ENCODE results near the gene PRH2. TPM values are rescaled to one million over a fixed set of nuclear protein-coding genes. Genes with fewer than 3 reads are reported as not detected.

The PRH2 gene
- total RNA-seq = not detected
- polyA plus RNA-seq (ENCODE audit: insufficient read depth in 1 of 8, insufficient read length in 8 of 8, low replicate concordance in 1 of 8) = under 1 TPM in 3 of 8 donors, not detected in 5; 0.27 to 0.49 (median 0.35) TPM
- long read RNA-seq, donor 1 = 0 reads
- long read RNA-seq, donor 2 = 0 reads
- long read RNA-seq, donor 3 = 0 reads
- long read RNA-seq, donor 4 = 0 reads
- long read RNA-seq, donor 5 = 0 reads
- long read RNA-seq, donor 6 = 0 reads
- long read RNA-seq, donor 7 = 0 reads
- long read RNA-seq, donor 8 = 0 reads
- long read RNA-seq, donor 9 = 0 reads
- long read RNA-seq, donor 10 = 0 reads
- long read RNA-seq, donor 11 = 0 reads

- no peak for DNase-seq
- 96% methylated on average over 3 of the region's 5 CpGs for WGBS (ENCODE audit: insufficient coverage)
- no peaks in the 10 kb centered on the region for H3K27me3 ChIP-seq (ENCODE audit: control insufficient read depth, insufficient read depth, low read length)
These were observed at the start of gene PRH2 for GRCh38 chr12:10928746-10929286. Gene PRH2 (plus strand): TSS chr12:10929236. CDS start chr12:10929274, 38 bp downstream.

GRCh38 chr12:10884086-10884725 lies 44.8 kb upstream of the PRH2 start, which contains the start of gene PRH1:
Gene PRH1 (minus strand): TSS chr12:10884255. CDS start chr12:10884217, 38 bp downstream.
- DNase-seq = no peak
- WGBS (ENCODE audit: insufficient coverage) = 94% methylated on average over 2 of the region's 6 CpGs
- no peaks in the 10 kb centered on the region for H3K4me1 ChIP-seq (ENCODE audit: control insufficient read depth, insufficient read depth, low read length)
- H3K27ac ChIP-seq (ENCODE audit: low read length) = no peak within 1 kb of the TSS
- no peaks in the 10 kb centered on the region for H3K27me3 ChIP-seq (ENCODE audit: control insufficient read depth, insufficient read depth, low read length)
- no peaks in the 10 kb centered on the region for H3K36me3 ChIP-seq (ENCODE audit: control insufficient read depth, insufficient read depth, low read length)
- no peaks in the 10 kb centered on the region for H3K9me3 ChIP-seq (replicated peaks; ENCODE audit: control insufficient read depth, low read depth, low read length)
- no peak within 1 kb of the TSS for H3K4me3 ChIP-seq (ENCODE audit: low read length)

More at GRCh38 chr12:10928746-10929286, at the start of gene PRH2:
- Histone ChIP-seq H3K4me1 (ENCODE audit: control insufficient read depth, insufficient read depth, low read length) (no peaks in the 10 kb centered on the region), H3K36me3 (ENCODE audit: control insufficient read depth, insufficient read depth, low read length) (no peaks in the 10 kb centered on the region), H3K4me3 (ENCODE audit: low read length) (no peak within 1 kb of the TSS), H3K27ac (ENCODE audit: low read length) (no peak within 1 kb of the TSS), H3K9me3 (replicated peaks; ENCODE audit: control insufficient read depth, low read depth, low read length) (no peaks in the 10 kb centered on the region)

GRCh38 chr12:10889226-10889625 lies 39.8 kb upstream of the PRH2 start:
- Histone ChIP-seq H3K4me3 (ENCODE audit: low read length) (no peak overlapping the region), H3K27ac (ENCODE audit: low read length) (no peak overlapping the region), H3K4me1 (ENCODE audit: control insufficient read depth, insufficient read depth, low read length) (no peaks in the 10 kb centered on the region), H3K9me3 (replicated peaks; ENCODE audit: control insufficient read depth, low read depth, low read length) (no peaks in the 10 kb centered on the region), H3K36me3 (ENCODE audit: control insufficient read depth, insufficient read depth, low read length) (no peaks in the 10 kb centered on the region), H3K27me3 (ENCODE audit: control insufficient read depth, insufficient read depth, low read length) (no peaks in the 10 kb centered on the region)
- DNase-seq = no peak

GRCh38 chr12:10891937-10892336 lies 37.1 kb upstream of the PRH2 start:
- no peak overlapping the region for H3K27ac ChIP-seq (ENCODE audit: low read length)
- no peak overlapping the region for H3K4me3 ChIP-seq (ENCODE audit: low read length)
- H3K36me3 ChIP-seq (ENCODE audit: control insufficient read depth, insufficient read depth, low read length) = no peaks in the 10 kb centered on the region
- H3K4me1 ChIP-seq (ENCODE audit: control insufficient read depth, insufficient read depth, low read length) = no peaks in the 10 kb centered on the region
- DNase-seq = no peak
- H3K9me3 ChIP-seq (replicated peaks; ENCODE audit: control insufficient read depth, low read depth, low read length) = no peaks in the 10 kb centered on the region
- H3K27me3 ChIP-seq (ENCODE audit: control insufficient read depth, insufficient read depth, low read length) = no peaks in the 10 kb centered on the region
- 96% methylated on average over 2 of the region's 2 CpGs for WGBS (ENCODE audit: insufficient coverage)

- H3K36me3 ChIP-seq (ENCODE audit: control insufficient read depth, insufficient read depth, low read length) = no peaks in the 10 kb centered on the region
- no peaks in the 10 kb centered on the region for H3K4me1 ChIP-seq (ENCODE audit: control insufficient read depth, insufficient read depth, low read length)
- H3K9me3 ChIP-seq (replicated peaks; ENCODE audit: control insufficient read depth, low read depth, low read length) = peaks cover 2% of the 10 kb centered on the region
- WGBS (ENCODE audit: insufficient coverage) = no CpG with 5 or more reads among the region's 5 CpGs
- no peaks in the 10 kb centered on the region for H3K27me3 ChIP-seq (ENCODE audit: control insufficient read depth, insufficient read depth, low read length)
- no peak overlapping the region for H3K4me3 ChIP-seq (ENCODE audit: low read length)
- H3K27ac ChIP-seq (ENCODE audit: low read length) = no peak overlapping the region
- DNase-seq = no peak
These were observed 32.2 kb upstream of the PRH2 start for GRCh38 chr12:10896854-10897253.

GRCh38 chr12:10900530-10900929 lies 28.5 kb upstream of the PRH2 start:
- no peak overlapping the region for H3K27ac ChIP-seq (ENCODE audit: low read length)
- 100% methylated on average over 1 of the region's 1 CpG for WGBS (ENCODE audit: insufficient coverage)

GRCh38 chr12:10900972-10901371 lies 28.1 kb upstream of the PRH2 start:
- WGBS (ENCODE audit: insufficient coverage) = no CpG with 5 or more reads among the region's 1 CpG
- Histone ChIP-seq H3K27ac (ENCODE audit: low read length) (no peak overlapping the region), H3K4me3 (ENCODE audit: low read length) (no peak overlapping the region), H3K36me3 (ENCODE audit: control insufficient read depth, insufficient read depth, low read length) (no peaks in the 10 kb centered on the region), H3K27me3 (ENCODE audit: control insufficient read depth, insufficient read depth, low read length) (no peaks in the 10 kb centered on the region), H3K4me1 (ENCODE audit: control insufficient read depth, insufficient read depth, low read length) (no peaks in the 10 kb centered on the region), H3K9me3 (replicated peaks; ENCODE audit: control insufficient read depth, low read depth, low read length) (peaks cover 23% of the 10 kb centered on the region)
- no peak for DNase-seq

More at GRCh38 chr12:10900530-10900929, 28.5 kb upstream of the PRH2 start:
- Histone ChIP-seq H3K9me3 (replicated peaks; ENCODE audit: control insufficient read depth, low read depth, low read length) (peaks cover 23% of the 10 kb centered on the region), H3K4me3 (ENCODE audit: low read length) (no peak overlapping the region), H3K4me1 (ENCODE audit: control insufficient read depth, insufficient read depth, low read length) (no peaks in the 10 kb centered on the region), H3K36me3 (ENCODE audit: control insufficient read depth, insufficient read depth, low read length) (no peaks in the 10 kb centered on the region), H3K27me3 (ENCODE audit: control insufficient read depth, insufficient read depth, low read length) (no peaks in the 10 kb centered on the region)
- no peak for DNase-seq

GRCh38 chr12:10901427-10901826 lies 27.6 kb upstream of the PRH2 start:
- no peak for DNase-seq
- H3K4me3 ChIP-seq (ENCODE audit: low read length) = no peak overlapping the region
- H3K4me1 ChIP-seq (ENCODE audit: control insufficient read depth, insufficient read depth, low read length) = no peaks in the 10 kb centered on the region
- no CpG with 5 or more reads among the region's 1 CpG for WGBS (ENCODE audit: insufficient coverage)
- no peak overlapping the region for H3K27ac ChIP-seq (ENCODE audit: low read length)
- peaks cover 23% of the 10 kb centered on the region for H3K9me3 ChIP-seq (replicated peaks; ENCODE audit: control insufficient read depth, low read depth, low read length)
- no peaks in the 10 kb centered on the region for H3K27me3 ChIP-seq (ENCODE audit: control insufficient read depth, insufficient read depth, low read length)
- no peaks in the 10 kb centered on the region for H3K36me3 ChIP-seq (ENCODE audit: control insufficient read depth, insufficient read depth, low read length)

GRCh38 chr12:10904686-10905085 lies 24.4 kb upstream of the PRH2 start:
- no CpG with 5 or more reads among the region's 4 CpGs for WGBS (ENCODE audit: insufficient coverage)
- no peak overlapping the region for H3K4me3 ChIP-seq (ENCODE audit: low read length)
- peaks cover 23% of the 10 kb centered on the region for H3K9me3 ChIP-seq (replicated peaks; ENCODE audit: control insufficient read depth, low read depth, low read length)
- no peak overlapping the region for H3K27ac ChIP-seq (ENCODE audit: low read length)
- DNase-seq = no peak
- H3K4me1 ChIP-seq (ENCODE audit: control insufficient read depth, insufficient read depth, low read length) = no peaks in the 10 kb centered on the region
- no peaks in the 10 kb centered on the region for H3K36me3 ChIP-seq (ENCODE audit: control insufficient read depth, insufficient read depth, low read length)
- H3K27me3 ChIP-seq (ENCODE audit: control insufficient read depth, insufficient read depth, low read length) = no peaks in the 10 kb centered on the region

GRCh38 chr12:10909462-10909861 lies 19.6 kb upstream of the PRH2 start, which contains the start of gene TAS2R13:
Gene TAS2R13 (minus strand): TSS chr12:10909562. CDS start chr12:10909298, 264 bp downstream.
- Histone ChIP-seq H3K27me3 (ENCODE audit: control insufficient read depth, insufficient read depth, low read length) (no peaks in the 10 kb centered on the region), H3K4me1 (ENCODE audit: control insufficient read depth, insufficient read depth, low read length) (no peaks in the 10 kb centered on the region), H3K4me3 (ENCODE audit: low read length) (no peak within 1 kb of the TSS), H3K36me3 (ENCODE audit: control insufficient read depth, insufficient read depth, low read length) (no peaks in the 10 kb centered on the region), H3K9me3 (replicated peaks; ENCODE audit: control insufficient read depth, low read depth, low read length) (peaks cover 3% of the 10 kb centered on the region), H3K27ac (ENCODE audit: low read length) (no peak within 1 kb of the TSS)
- no CpG with 5 or more reads among the region's 1 CpG for WGBS (ENCODE audit: insufficient coverage)
- no peak for DNase-seq

Data from muscle of leg (tissue), 16 donors.